ENCODE results near the gene EEF1A2.

The EEF1A2 gene

GRCh38 chr20:63449025-63449424, 49.9 kb downstream of the EEF1A2 start:
- Histone ChIP-seq H3K9ac (ENCODE audit: insufficient read length) (no peak overlapping the region), H3K27ac (no peak overlapping the region), H3K4me3 (no peak overlapping the region), H3K9me3 (ENCODE audit: low read depth, low read length) (no peaks in the 10 kb centered on the region), H3K36me3 (ENCODE audit: insufficient read depth, low read length) (no peaks in the 10 kb centered on the region)
- no peak for DNase-seq (ENCODE audit: low read depth, low spot score)
- TF ChIP-seq EZH2 (IDR thresholded peaks at IDR 0.05) = no peak
- TF ChIP-seq FOXP2 (optimal IDR thresholded peaks at IDR 0.05; ENCODE audit: control extremely low read depth, extremely low read length, insufficient read depth) = no peak
- TF ChIP-seq POLR2AphosphoS5 (IDR thresholded peaks at IDR 0.05; ENCODE audit: borderline replicate concordance, low read depth, low read length) = no peak

GRCh38 chr20:63448031-63448430, 50.9 kb downstream of the EEF1A2 start:
- H3K27ac ChIP-seq = no peak overlapping the region
- DNase-seq (ENCODE audit: low read depth, low spot score) = no peak
- H3K9ac ChIP-seq (ENCODE audit: insufficient read length) = no peak overlapping the region
- no peaks in the 10 kb centered on the region for H3K36me3 ChIP-seq (ENCODE audit: insufficient read depth, low read length)
- no peak for TF ChIP-seq EZH2 (IDR thresholded peaks at IDR 0.05)
- TF ChIP-seq POLR2AphosphoS5 (IDR thresholded peaks at IDR 0.05; ENCODE audit: borderline replicate concordance, low read depth, low read length) = no peak
- TF ChIP-seq FOXP2 (optimal IDR thresholded peaks at IDR 0.05; ENCODE audit: control extremely low read depth, extremely low read length, insufficient read depth) = no peak
- no peaks in the 10 kb centered on the region for H3K9me3 ChIP-seq (ENCODE audit: low read depth, low read length)
- no peak overlapping the region for H3K4me3 ChIP-seq

- Histone ChIP-seq H3K36me3 (ENCODE audit: insufficient read depth, low read length) (no peaks in the 10 kb centered on the region), H3K9ac (ENCODE audit: insufficient read length) (no peak overlapping the region), H3K4me3 (no peak overlapping the region), H3K9me3 (ENCODE audit: low read depth, low read length) (no peaks in the 10 kb centered on the region), H3K27ac (no peak overlapping the region)
- TF ChIP-seq EZH2 (IDR thresholded peaks at IDR 0.05) = no peak
- TF ChIP-seq FOXP2 (optimal IDR thresholded peaks at IDR 0.05; ENCODE audit: control extremely low read depth, extremely low read length, insufficient read depth) = no peak
- TF ChIP-seq POLR2AphosphoS5 (IDR thresholded peaks at IDR 0.05; ENCODE audit: borderline replicate concordance, low read depth, low read length) = no peak
- DNase-seq (ENCODE audit: low read depth, low spot score) = no peak
Measured at GRCh38 chr20:63447320-63447719, 51.6 kb downstream of the EEF1A2 start.

- no peak for DNase-seq (ENCODE audit: low read depth, low spot score)
- H3K9ac ChIP-seq (ENCODE audit: insufficient read length) = no peak overlapping the region
- H3K36me3 ChIP-seq (ENCODE audit: insufficient read depth, low read length) = no peaks in the 10 kb centered on the region
- no peaks in the 10 kb centered on the region for H3K9me3 ChIP-seq (ENCODE audit: low read depth, low read length)
- no peak overlapping the region for H3K27ac ChIP-seq
- TF ChIP-seq FOXP2 (optimal IDR thresholded peaks at IDR 0.05; ENCODE audit: control extremely low read depth, extremely low read length, insufficient read depth) = no peak
- no peak for TF ChIP-seq EZH2 (IDR thresholded peaks at IDR 0.05)
- no peak for TF ChIP-seq POLR2AphosphoS5 (IDR thresholded peaks at IDR 0.05; ENCODE audit: borderline replicate concordance, low read depth, low read length)
- H3K4me3 ChIP-seq = no peak overlapping the region
Measured at GRCh38 chr20:63446216-63447024, 52.5 kb downstream of the EEF1A2 start.

- Histone ChIP-seq H3K9me3 (ENCODE audit: low read depth, low read length) (no peaks in the 10 kb centered on the region), H3K4me3 (no peak overlapping the region), H3K9ac (ENCODE audit: insufficient read length) (no peak overlapping the region), H3K27ac (no peak overlapping the region), H3K36me3 (ENCODE audit: insufficient read depth, low read length) (no peaks in the 10 kb centered on the region)
- TF ChIP-seq EZH2 (IDR thresholded peaks at IDR 0.05) (no peak), FOXP2 (optimal IDR thresholded peaks at IDR 0.05; ENCODE audit: control extremely low read depth, extremely low read length, insufficient read depth) (no peak), POLR2AphosphoS5 (IDR thresholded peaks at IDR 0.05; ENCODE audit: borderline replicate concordance, low read depth, low read length) (no peak)
- DNase-seq (ENCODE audit: low read depth, low spot score) = no peak
Measured at GRCh38 chr20:63445075-63445734, 53.7 kb downstream of the EEF1A2 start.

- no peak for DNase-seq (ENCODE audit: low read depth, low spot score)
- Histone ChIP-seq H3K36me3 (ENCODE audit: insufficient read depth, low read length) (no peaks in the 10 kb centered on the region), H3K4me3 (no peak overlapping the region), H3K9ac (ENCODE audit: insufficient read length) (no peak overlapping the region), H3K9me3 (ENCODE audit: low read depth, low read length) (no peaks in the 10 kb centered on the region), H3K27ac (no peak overlapping the region)
- TF ChIP-seq FOXP2 (optimal IDR thresholded peaks at IDR 0.05; ENCODE audit: control extremely low read depth, extremely low read length, insufficient read depth) (no peak), EZH2 (IDR thresholded peaks at IDR 0.05) (no peak), POLR2AphosphoS5 (IDR thresholded peaks at IDR 0.05; ENCODE audit: borderline replicate concordance, low read depth, low read length) (no peak)
Measured at GRCh38 chr20:63444548-63444947, 54.3 kb downstream of the EEF1A2 start.

- Histone ChIP-seq H3K36me3 (ENCODE audit: insufficient read depth, low read length) (no peaks in the 10 kb centered on the region), H3K9ac (ENCODE audit: insufficient read length) (no peak overlapping the region), H3K9me3 (ENCODE audit: low read depth, low read length) (no peaks in the 10 kb centered on the region)
Measured at GRCh38 chr20:63443606-63444395, 55.1 kb downstream of the EEF1A2 start.

GRCh38 chr20:63442100-63442493, 56.8 kb downstream of the EEF1A2 start:
- Histone ChIP-seq H3K9ac (ENCODE audit: insufficient read length) (no peak overlapping the region), H3K27ac (no peak overlapping the region), H3K36me3 (ENCODE audit: insufficient read depth, low read length) (no peaks in the 10 kb centered on the region), H3K4me3 (no peak overlapping the region), H3K9me3 (ENCODE audit: low read depth, low read length) (no peaks in the 10 kb centered on the region)
- TF ChIP-seq EZH2 (IDR thresholded peaks at IDR 0.05) = no peak
- TF ChIP-seq POLR2AphosphoS5 (IDR thresholded peaks at IDR 0.05; ENCODE audit: borderline replicate concordance, low read depth, low read length) = no peak
- no peak for TF ChIP-seq FOXP2 (optimal IDR thresholded peaks at IDR 0.05; ENCODE audit: control extremely low read depth, extremely low read length, insufficient read depth)
- DNase-seq (ENCODE audit: low read depth, low spot score) = no peak

More at GRCh38 chr20:63443606-63444395, 55.1 kb downstream of the EEF1A2 start:
- H3K4me3 ChIP-seq = no peak overlapping the region
- no peak for DNase-seq (ENCODE audit: low read depth, low spot score)
- no peak overlapping the region for H3K27ac ChIP-seq
- TF ChIP-seq EZH2 (IDR thresholded peaks at IDR 0.05) = no peak
- no peak for TF ChIP-seq FOXP2 (optimal IDR thresholded peaks at IDR 0.05; ENCODE audit: control extremely low read depth, extremely low read length, insufficient read depth)

All from SK-N-MC (cell line).